GM18951 (cell line): ENCODE data around the gene SSRP1.

Experiments
- POLR2A ChIP-seq: IDR thresholded peaks from 4 replicates; pipeline ENCODE4 v1.6.1; 2011; ENCODE audit warnings: mild to moderate bottlenecking; ENCODE audit not compliant: insufficient read length, insufficient read depth; ENCODE audit errors: extremely low read depth
- in situ Hi-C: fragments of 300-500 bp; cut with MboI; formaldehyde crosslinking; loops from one replicate; pipeline ENCODE4 v1.12.0; 2022; ENCODE audit warnings: low sequenced_read_pairs, mixed read lengths, inconsistent platforms; ENCODE audit not compliant: unreplicated experiment

Gene SSRP1

GRCh38 chr11:57322256-57323166 is 13.2 kb downstream of the SSRP1 start:
- in situ Hi-C loops: no loop called here

DNA sequence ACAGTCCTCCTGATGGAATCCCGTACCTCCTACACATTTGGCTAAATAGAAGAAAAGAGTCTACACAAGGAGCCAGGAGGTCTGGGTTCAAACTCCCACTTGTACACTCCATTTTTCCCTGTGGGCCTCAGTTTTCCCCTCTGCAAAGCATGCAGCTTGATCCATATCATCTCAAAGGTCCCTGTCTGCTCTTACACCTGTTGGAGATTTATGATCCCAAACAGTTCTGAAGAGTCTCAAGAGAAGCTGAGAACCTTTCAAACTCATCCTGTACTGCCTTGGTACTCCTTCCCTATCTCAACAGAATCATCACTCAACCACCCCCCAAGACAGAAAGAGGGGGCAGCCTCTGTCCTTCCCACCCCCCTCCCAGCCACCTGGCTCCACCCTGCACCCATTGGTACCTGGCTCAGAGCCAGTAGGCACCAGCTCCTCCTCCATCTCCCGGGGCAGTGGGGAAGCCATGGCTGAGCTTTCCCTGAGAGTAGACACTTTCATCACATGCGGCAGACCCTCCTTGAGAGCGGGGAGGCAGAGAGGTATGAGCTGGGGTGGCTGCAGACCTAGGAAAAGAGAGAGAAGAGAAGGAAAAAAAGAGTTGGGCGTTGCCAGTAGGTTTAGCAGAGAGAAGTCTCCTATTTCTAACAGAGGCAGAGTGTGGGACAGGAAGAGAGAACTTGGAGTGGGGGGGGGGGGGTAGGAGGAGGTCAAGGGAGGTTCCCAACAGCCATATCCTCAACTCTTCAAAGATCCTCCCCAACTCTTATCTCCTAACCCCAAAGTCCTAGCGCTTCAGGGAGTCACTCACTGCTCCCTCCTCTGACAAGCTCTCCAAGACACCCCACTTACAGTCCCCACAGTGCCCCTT is 14.1 kb downstream of the SSRP1 start:
- in situ Hi-C loops: no loop called here
- TF ChIP-seq POLR2A: no peak

More at GRCh38 chr11:57322256-57323166, 13.2 kb downstream of the SSRP1 start:
- TF ChIP-seq POLR2A: no peak

DNA sequence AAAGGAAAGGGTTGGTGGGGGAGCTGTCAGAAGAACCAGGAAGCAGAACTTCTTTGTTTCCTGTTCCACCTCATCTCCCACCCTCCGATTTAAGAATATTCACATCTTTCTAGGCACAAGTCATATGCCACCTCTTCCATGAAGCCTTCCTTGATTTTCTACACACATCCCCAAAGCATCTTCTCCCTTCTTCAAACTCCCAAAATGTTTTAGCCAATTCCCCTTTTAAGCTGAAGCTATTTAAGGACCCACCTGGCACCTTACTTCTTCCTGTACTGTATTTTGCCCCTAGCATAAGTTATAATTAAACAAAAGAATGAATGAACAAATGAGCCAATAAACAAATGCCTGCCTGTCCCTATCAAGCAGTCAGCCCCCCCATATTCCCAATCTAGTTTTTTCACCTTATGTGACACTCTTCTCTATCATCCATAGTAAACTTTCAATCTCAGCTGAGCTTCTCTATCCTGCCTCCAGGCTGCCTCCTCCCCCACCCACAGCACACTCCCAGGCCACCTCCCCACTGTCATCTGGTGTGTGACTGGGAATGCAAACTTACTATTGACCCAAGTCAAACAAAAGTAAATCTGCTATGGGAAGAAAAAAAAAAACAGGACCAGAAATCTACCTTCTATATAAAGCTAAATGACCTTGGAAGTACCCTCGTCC is 14.8 kb downstream of the SSRP1 start:
- in situ Hi-C loops: no loop called here
- TF ChIP-seq POLR2A: no peak

DNA sequence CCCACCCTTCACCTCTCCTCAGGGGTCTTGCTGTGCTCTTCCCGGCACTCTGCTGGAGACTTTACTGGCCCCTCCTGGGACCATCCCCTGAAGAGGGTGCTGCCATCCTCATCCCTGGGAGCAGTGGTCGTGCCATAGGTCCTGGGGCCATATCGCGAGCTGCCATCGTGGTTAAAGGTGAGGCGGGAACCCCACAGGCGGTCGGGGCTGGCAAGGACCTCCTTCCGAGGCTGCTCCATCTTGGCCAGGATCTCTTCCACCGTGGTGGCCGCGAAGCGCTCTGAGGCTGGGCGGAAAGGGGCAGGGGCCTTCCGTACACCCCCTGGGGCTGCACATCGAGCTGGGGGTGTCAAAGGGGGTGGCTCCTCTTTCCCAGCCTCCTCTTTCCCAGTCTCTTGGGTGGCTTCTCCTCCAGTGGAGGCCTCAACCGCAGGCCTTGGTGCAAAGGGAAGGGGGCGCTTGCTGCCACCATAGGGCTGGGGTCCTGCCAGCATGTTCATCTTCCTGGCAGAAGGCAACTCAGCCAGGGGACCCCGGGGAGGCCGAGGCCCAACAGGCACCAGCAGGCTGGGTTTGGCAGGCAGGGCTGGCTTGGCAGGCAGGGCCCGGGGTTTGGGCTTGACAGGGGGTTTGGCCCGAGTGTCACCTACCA is 15.5 kb downstream of the SSRP1 start:
- no peak for TF ChIP-seq POLR2A
- in situ Hi-C loops: no loop called here

DNA sequence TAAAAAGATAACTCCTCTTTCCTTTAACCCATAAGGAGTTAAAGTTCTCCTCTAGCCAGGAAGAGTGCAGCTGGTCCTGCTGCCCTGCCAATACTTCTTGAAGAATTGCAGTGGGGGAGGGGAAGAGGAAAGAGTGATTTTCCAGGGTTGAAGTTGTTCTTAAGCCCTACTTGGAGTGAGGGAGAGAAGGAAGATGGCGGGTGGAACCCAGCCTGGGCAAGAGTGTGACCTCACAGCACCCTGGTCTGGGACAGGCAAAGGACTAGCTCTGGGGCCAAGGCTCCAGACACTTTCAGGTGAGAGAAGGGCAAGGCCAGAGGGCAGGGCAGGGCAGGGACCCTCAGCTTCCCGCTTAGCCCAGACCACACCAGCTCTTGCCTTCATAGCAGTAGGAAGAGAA is 17.5 kb downstream of the SSRP1 start:
- TF ChIP-seq POLR2A: no peak
- in situ Hi-C loops: no loop called here

GRCh38 chr11:57316017-57316416 is 19.7 kb downstream of the SSRP1 start:
- in situ Hi-C loops: no loop called here
- TF ChIP-seq POLR2A: no peak

DNA sequence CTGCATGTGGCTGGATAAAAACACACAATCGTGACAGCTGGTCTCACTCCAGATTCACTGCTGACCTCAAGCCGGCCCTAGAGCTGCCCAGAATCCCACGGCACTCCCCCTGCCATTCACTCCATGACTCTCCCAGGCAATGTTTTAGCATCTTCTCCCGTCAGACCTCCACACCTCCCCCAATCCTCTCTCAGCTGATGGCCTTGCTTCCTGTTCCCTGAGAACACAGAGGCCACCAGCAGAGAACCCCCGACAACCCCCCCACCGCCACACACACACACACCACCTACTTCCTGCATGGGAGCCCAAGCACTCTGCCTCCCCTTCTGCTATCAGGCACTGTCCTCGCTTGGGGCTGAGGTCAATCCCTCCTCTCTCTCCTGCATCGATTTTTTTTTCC is 20.2 kb downstream of the SSRP1 start:
- in situ Hi-C loops: no loop called here
- TF ChIP-seq POLR2A: no peak

DNA sequence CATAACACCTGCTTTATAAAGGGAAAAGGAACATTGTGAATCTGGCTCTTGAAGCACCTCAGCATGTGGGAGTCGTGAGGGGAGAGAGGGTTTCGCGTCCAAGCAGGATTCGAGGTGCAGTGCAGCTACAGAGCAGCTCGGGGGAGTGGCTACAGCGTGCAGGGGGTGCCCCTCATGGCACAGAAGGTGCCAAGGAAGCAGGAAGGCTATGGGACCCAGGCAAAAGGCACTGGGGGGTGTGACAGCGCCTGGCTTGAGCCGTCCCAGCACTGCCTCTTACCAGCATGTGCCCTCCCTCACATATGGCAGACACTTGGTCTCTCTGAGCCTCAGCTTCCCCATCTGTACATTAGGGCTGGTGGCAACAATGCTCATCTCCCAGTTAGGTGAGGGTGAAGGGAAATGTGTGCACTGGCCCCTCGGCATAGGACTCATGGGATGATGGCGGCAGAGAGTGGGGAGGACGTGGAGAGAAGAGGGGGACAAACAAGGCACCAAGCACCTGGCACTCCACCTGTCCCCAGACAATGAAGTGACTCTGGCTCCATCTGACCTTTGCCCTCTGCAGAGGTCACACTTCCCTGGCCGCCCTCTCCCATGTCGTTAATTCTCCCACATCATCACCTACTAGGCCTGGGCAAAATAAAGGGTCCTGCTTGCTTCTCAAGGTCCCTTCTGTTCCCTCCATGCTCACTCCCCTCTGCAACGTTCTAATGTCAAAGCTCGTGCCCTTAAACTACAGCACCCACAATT is 21.3 kb downstream of the SSRP1 start:
- TF ChIP-seq POLR2A: no peak
- in situ Hi-C loops: no loop called here

- TF ChIP-seq POLR2A: no peak
- in situ Hi-C loops: no loop called here
These were observed 21.9 kb downstream of the SSRP1 start for GRCh38 chr11:57313788-57314135.

- TF ChIP-seq POLR2A: no peak
- in situ Hi-C loops: no loop called here
These were observed 22.5 kb downstream of the SSRP1 start for GRCh38 chr11:57313071-57313787.

GRCh38 chr11:57312511-57313021 is 23.1 kb downstream of the SSRP1 start:
- TF ChIP-seq POLR2A: no peak
- in situ Hi-C loops: no loop called here

DNA sequence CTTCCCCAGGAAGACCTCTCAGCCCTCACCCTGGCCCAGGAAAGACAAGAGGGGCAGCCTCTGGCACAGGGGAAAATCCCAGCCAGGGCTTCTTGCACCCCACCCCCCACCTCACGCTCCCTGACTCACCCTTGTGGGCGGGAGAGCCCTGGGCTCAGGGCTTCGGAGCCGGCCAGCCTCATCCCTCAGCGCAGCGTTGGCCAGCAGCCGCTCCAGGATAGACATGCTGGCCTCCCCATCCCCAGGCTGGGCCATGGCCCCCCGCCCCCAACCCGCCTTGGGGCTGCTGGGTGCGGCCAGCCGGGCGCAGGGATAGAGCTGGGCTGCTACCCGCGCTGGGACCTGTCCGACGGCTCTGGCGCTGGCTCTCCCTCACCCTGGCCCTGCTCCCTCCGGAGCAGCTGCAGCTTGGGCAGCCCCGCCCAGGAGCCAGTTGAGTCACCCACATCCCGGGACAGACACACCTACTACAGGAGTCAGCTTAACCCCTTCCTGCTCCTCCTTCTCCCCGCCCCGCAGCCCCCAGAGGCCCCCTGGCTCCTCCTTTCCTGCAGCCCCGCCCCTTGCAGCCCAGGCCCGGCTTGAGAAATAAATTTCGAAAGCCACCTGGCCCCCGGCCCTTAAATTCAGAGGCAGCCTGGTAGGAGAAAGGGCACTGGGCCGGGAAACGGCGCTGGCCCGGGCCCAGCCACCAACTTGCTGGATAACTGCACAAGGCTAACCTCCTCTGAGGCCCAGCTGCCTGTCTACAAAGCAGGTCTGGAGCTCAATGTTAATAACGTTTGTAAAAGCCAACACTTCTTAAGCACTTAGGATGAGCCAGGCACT is 24.4 kb downstream of the SSRP1 start:
- in situ Hi-C loops: no loop called here
- TF ChIP-seq POLR2A: no peak
